Kidney (tissue), 14 donors: ENCODE results near the gene STK32A. TPM values are rescaled to one million over a fixed set of nuclear protein-coding genes. Genes with fewer than 3 reads are reported as not detected.

Experiments used
- DNase-seq, 5 donors: peaks; one replicate each; pipeline ENCODE4 v3.0.0-alpha.2; 2013 to 2020
- FAIRE-seq: peaks from 2 replicates; lab custom pipeline; 2012; peaks lifted over from hg19 to GRCh38; lab: Jason Lieb, UNC
- H3K27ac ChIP-seq, 2 donors: one replicate each; pipeline ENCODE4 v1.7.0; 2013; ENCODE audit warnings: low read depth in 2 of 2, low read length in 2 of 2, inconsistent platforms in 1 of 2
- H3K27me3 ChIP-seq: one replicate; pipeline ENCODE4 v1.7.1; 2013; ENCODE audit warnings: low read length, inconsistent platforms; ENCODE audit not compliant: control insufficient read depth, insufficient read depth
- H3K36me3 ChIP-seq, 3 donors: one replicate each; pipeline versions ENCODE4 v1.7.0 to v1.7.1; 2013; ENCODE audit warnings: low read length in 3 of 3, control low read depth in 1 of 3, inconsistent platforms in 1 of 3; ENCODE audit not compliant: insufficient read depth in 3 of 3, control insufficient read depth in 2 of 3
- H3K4me1 ChIP-seq, 3 donors: one replicate each; pipeline versions ENCODE4 v1.7.0 to v1.7.1; 2013; ENCODE audit warnings: low read length in 3 of 3, inconsistent platforms in 1 of 3, low read depth in 1 of 3; ENCODE audit not compliant: control insufficient read depth in 2 of 3, insufficient read depth in 2 of 3
- H3K4me3 ChIP-seq, 3 donors: one replicate each; pipeline versions ENCODE4 v1.7.0 to v1.8.1; 2013; ENCODE audit warnings: low read length in 3 of 3, control low read depth in 1 of 3, inconsistent platforms in 1 of 3
- H3K9ac ChIP-seq, 3 donors: one replicate each; pipeline versions ENCODE4 v1.7.0 to v1.7.1; 2013; ENCODE audit warnings: low read length in 3 of 3, control low read depth in 1 of 3, inconsistent platforms in 1 of 3
- H3K9me3 ChIP-seq, 3 donors: one replicate each; pipeline versions ENCODE4 v1.7.0 to v1.7.1; 2013; ENCODE audit warnings: low read length in 3 of 3, control low read depth in 1 of 3, inconsistent platforms in 1 of 3; ENCODE audit not compliant: control insufficient read depth in 2 of 3, insufficient read depth in 1 of 3
- intact Hi-C: fragments of 100-400 bp; cut with DNase I; formaldehyde crosslinking; loops from one replicate; pipeline ENCODE4 v1.11.1; 2022
- polyA plus RNA-seq: library from polyadenylated mRNA; stranded (reverse); fragments of 350-450 nt; fragmentation: Illumina TruSeq; extraction: RNeasy Lipid Tissue Mini Kit (QIAGEN cat#74804); gene quantifications from one replicate; pipeline ENCODE4 v1.2.3, GENCODE V29; 2014; ENCODE audit warnings: low read depth, low replicate concordance; ENCODE audit not compliant: insufficient read depth
- total RNA-seq: library from RNA; stranded (reverse); fragmentation: NEBNext Ultra II Directional; extraction: Animal tissue kit (Norgen Biotek cat#: 25700); gene quantifications from one replicate; pipeline ENCODE4 v1.2.1, GENCODE V29; 2021
- TF ChIP-seq, protein P1 (sequence below): IDR thresholded peaks from 3 replicates; pipeline ENCODE4 v1.5.1; 2012; ENCODE audit warnings: mild to moderate bottlenecking, moderate library complexity, borderline replicate concordance; ENCODE audit not compliant: insufficient read depth; ENCODE audit errors: extremely low read depth
- donor health status: control.
- donor health status: control.
- donor health status: control.
- donor health status: control.
- donor health status: control.
- donor health status: DM: yes; HTN: yes; CAD: no.
- donor health status: Normal renal cell carcinoma (clear cell type).

The STK32A gene
- total and polyA plus RNA-seq, 2 donors from 2014 or later = 7.8 to 8.6 TPM

DNA sequence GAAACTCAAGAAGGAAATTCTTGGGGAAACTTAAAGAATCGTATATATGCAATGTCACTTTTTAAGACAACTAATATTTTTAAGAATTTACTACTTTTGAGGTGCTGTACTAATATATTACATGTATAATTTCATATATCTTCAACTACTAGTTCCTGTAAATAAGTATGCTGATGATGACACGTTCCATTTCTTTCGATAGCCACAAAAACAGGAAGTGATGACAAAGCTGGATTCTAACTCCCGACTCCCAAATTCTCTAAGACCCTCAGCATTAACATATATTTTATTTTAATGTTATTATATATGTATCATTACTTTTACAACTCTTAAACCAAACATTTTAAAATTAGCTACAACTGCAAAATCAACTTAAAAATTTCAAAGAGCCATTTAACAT, 74.8 kb downstream of the STK32A start:
- H3K9me3 ChIP-seq = no peaks in the 10 kb centered on the region
- no peak overlapping the region for H3K9ac ChIP-seq
- H3K27ac ChIP-seq = no peak overlapping the region
- TF ChIP-seq, protein P1, sequence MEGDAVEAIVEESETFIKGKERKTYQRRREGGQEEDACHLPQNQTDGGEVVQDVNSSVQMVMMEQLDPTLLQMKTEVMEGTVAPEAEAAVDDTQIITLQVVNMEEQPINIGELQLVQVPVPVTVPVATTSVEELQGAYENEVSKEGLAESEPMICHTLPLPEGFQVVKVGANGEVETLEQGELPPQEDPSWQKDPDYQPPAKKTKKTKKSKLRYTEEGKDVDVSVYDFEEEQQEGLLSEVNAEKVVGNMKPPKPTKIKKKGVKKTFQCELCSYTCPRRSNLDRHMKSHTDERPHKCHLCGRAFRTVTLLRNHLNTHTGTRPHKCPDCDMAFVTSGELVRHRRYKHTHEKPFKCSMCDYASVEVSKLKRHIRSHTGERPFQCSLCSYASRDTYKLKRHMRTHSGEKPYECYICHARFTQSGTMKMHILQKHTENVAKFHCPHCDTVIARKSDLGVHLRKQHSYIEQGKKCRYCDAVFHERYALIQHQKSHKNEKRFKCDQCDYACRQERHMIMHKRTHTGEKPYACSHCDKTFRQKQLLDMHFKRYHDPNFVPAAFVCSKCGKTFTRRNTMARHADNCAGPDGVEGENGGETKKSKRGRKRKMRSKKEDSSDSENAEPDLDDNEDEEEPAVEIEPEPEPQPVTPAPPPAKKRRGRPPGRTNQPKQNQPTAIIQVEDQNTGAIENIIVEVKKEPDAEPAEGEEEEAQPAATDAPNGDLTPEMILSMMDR = no peak
- DNase-seq (no peak), FAIRE-seq (peak; percentile 17)
- H3K36me3 ChIP-seq = no peaks in the 10 kb centered on the region
- no peaks in the 10 kb centered on the region for H3K4me1 ChIP-seq
- intact Hi-C loops = no loop called here
- no peak overlapping the region for H3K4me3 ChIP-seq
- no peaks in the 10 kb centered on the region for H3K27me3 ChIP-seq

- DNase-seq (peak in 1 of 5 donors; percentile 86), FAIRE-seq (no peak)
- intact Hi-C loops = no loop called here
- no peaks in the 10 kb centered on the region for H3K9me3 ChIP-seq
- no peaks in the 10 kb centered on the region for H3K4me1 ChIP-seq
- no peaks in the 10 kb centered on the region for H3K27me3 ChIP-seq
- TF ChIP-seq, protein P1 = no peak
- H3K36me3 ChIP-seq = no peaks in the 10 kb centered on the region
- H3K27ac ChIP-seq = peak overlapping the region in 1 of 2 donors; percentile 36
- no peak overlapping the region for H3K4me3 ChIP-seq
- no peak overlapping the region for H3K9ac ChIP-seq
Observed at GRCh38 chr5:147310059-147310704, 75.4 kb downstream of the STK32A start.

DNA sequence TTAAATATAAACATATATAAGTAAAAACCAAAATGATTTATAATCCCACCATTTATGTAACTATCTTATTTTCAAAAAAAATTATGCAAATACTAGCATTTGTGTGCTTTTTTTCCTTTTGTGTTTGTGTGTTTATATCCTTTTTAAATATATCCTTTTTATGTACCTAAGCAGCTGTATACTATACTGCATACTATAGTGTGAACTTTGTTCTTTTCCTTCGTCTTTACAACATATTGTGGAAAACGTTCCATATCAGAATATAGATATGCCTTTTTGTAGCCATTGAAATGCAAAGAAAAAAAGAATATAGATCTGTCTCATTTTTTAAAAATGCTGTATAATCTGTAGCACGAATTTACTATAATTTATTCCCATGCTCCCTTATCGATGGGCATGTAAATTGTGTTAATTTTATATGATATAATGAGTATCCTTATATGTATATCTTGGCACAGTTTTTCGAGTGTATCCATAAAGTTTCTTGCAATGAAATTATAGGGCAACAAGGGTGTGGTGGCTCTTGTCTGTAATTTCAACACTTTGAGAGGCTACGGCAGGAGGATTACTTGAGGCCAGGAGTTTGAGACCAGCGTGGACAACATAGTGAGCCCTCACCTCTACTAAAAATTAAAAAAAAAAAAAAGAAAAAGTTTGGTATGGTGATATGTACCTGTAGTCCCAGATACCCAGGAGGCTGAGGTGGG, 83.3 kb downstream of the STK32A start:
- FAIRE-seq = no peak
- Histone ChIP-seq H3K4me3 (no peak overlapping the region), H3K4me1 (no peaks in the 10 kb centered on the region), H3K27me3 (no peaks in the 10 kb centered on the region), H3K9me3 (no peaks in the 10 kb centered on the region), H3K36me3 (no peaks in the 10 kb centered on the region), H3K9ac (no peak overlapping the region), H3K27ac (no peak overlapping the region)
- intact Hi-C loops = no loop called here
- no peak for DNase-seq
- TF ChIP-seq, protein P1 = no peak
